ENCODE measurements around the gene TLK2. TPM values are rescaled to one million over a fixed set of nuclear protein-coding genes. Genes with fewer than 3 reads are reported as not detected.
A peak's percentile ranks its signal among the peaks of the same experiment; 100 is the strongest.
"Not testable (repeated sequence)": the region's sequence is repeated elsewhere in the genome, so short reads cannot be mapped to it uniquely, and the experiment has no call there.

Gene TLK2
- total and polyA plus RNA-seq, 2 experiments from 2014 or later = 19.6 to 56.1 TPM

- not testable (repeated sequence) for H4K20me1 ChIP-seq (replicated peaks; ENCODE audit: insufficient read depth); H3K27me3 ChIP-seq (ENCODE audit: insufficient read depth); H3K27me3 Mint-ChIP-seq (ENCODE audit: insufficient read depth, low read depth, poor library complexity); H3K9me2 ChIP-seq (ENCODE audit: insufficient read depth); H2AFZ ChIP-seq; H3F3A ChIP-seq (replicated peaks; ENCODE audit: low read depth); DNase-seq (ENCODE audit: low spot score); H3K36me3 ChIP-seq (ENCODE audit: insufficient read depth); H3K9me3 Mint-ChIP-seq
- Histone ChIP-seq H3K4me1 (ENCODE audit: insufficient read depth) (peaks cover 34% of the 10 kb centered on the region), H3K4me3 (peak overlapping the region; percentile 21), H3K79me2 (replicated peaks; ENCODE audit: insufficient read depth) (peaks cover 37% of the 10 kb centered on the region), H3K27ac (ENCODE audit: low read depth) (peak overlapping the region; percentile 72), H3K4me2 (peak overlapping the region; percentile 50; the same call in 1 of the 2 replicates)
- Mint-ChIP-seq H3K4me3 (peak overlapping the region; percentile 27; the same call in 2 of the 3 replicates), H3K36me3 (ENCODE audit: low read depth) (peaks cover 38% of the 10 kb centered on the region; the same call in 2 of the 3 replicates), H3K4me1 (peaks cover 52% of the 10 kb centered on the region), H3K27ac (peak overlapping the region; percentile 93)
- ATAC-seq = peak; percentile 71
- peak; percentile 84 for TF ChIP-seq NANOG (IDR thresholded peaks at IDR 0.05; ENCODE audit: borderline replicate concordance)
Measured at GRCh38 chr17:62543278-62543775, 64.7 kb downstream of the TLK2 start.

DNA sequence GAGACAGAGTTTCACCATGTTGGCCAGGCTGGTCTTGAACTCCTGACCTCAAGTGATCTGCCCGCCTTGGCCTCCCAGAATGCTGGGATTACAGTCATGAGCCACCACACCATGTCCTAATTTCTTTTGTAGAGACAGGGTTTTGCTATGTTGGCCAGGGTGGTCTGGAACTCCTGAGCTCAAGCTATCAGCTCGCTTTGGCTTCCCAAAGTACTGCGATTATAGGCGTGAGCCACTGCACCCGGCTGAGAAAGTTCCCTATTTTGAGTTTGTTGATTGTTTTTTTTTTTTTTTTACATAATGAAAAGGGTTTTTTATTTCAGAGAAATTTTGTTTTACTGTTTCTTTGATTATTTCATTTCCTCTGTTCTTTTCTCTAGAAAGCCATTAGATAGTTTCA, 67.4 kb downstream of the TLK2 start:
- H3K4me2 ChIP-seq; H2AFZ ChIP-seq; H3K4me3 Mint-ChIP-seq; H3F3A ChIP-seq (replicated peaks; ENCODE audit: low read depth); H3K36me3 ChIP-seq (ENCODE audit: insufficient read depth); H3K27me3 Mint-ChIP-seq (ENCODE audit: insufficient read depth, low read depth, poor library complexity); DNase-seq (ENCODE audit: low spot score); H3K27me3 ChIP-seq (ENCODE audit: insufficient read depth); H3K4me3 ChIP-seq; H3K9me2 ChIP-seq (ENCODE audit: insufficient read depth); ATAC-seq; H3K9me3 Mint-ChIP-seq; H4K20me1 ChIP-seq (replicated peaks; ENCODE audit: insufficient read depth): not testable (repeated sequence)
- Mint-ChIP-seq H3K27ac (peak overlapping the region; percentile 62; the same call in 1 of the 2 replicates), H3K36me3 (ENCODE audit: low read depth) (peaks cover 22% of the 10 kb centered on the region; the same call in 2 of the 3 replicates), H3K4me1 (peaks cover 42% of the 10 kb centered on the region)
- Histone ChIP-seq H3K79me2 (replicated peaks; ENCODE audit: insufficient read depth) (peaks cover 49% of the 10 kb centered on the region), H3K27ac (ENCODE audit: low read depth) (peak overlapping the region; percentile 75; the same call in 1 of the 2 replicates), H3K4me1 (ENCODE audit: insufficient read depth) (peaks cover 34% of the 10 kb centered on the region)

DNA sequence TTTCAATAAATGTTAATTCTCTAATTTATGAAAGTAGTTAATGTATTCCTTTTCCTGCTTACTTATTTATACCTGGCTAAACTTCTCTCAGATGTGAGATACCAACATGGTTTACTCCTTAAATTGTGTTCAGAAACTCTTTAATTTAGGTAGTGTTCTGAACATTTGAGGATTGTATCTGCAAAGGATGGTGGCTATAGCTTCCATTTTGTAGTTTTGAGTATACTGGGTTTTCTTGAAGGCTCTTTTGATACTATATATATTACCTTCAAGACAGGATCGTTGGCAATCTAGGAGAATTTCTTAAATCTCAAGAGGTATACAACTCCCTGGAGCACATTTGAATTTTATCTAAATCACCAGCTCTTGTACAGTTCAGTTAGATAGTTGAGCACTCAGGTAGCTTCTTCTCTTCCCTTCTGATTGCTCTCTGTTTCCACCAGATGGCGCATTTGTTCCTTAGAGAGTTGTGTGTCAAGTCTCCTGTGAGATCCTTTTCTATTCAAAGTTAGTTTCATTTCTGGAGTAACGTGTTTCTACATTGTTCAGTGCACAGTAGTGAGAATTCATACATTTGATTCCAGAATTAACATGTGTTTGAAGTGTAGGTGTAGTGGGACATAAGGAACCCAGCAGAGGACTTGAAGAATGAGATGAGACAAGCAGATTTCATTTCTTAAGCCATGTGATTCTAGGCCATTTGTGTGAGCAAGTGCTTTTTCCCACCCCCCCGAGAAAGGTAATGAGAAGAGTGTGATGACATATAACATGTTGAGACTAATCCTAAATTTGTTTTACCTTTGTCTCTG, 74.4 kb downstream of the TLK2 start:
- not testable (repeated sequence) for DNase-seq (ENCODE audit: low spot score); H3K4me1 ChIP-seq (ENCODE audit: insufficient read depth); H3K27me3 Mint-ChIP-seq (ENCODE audit: insufficient read depth, low read depth, poor library complexity); H3K27ac Mint-ChIP-seq; H3K27ac ChIP-seq (ENCODE audit: low read depth); H3F3A ChIP-seq (replicated peaks; ENCODE audit: low read depth); H3K4me2 ChIP-seq; H3K4me3 Mint-ChIP-seq; H3K4me1 Mint-ChIP-seq; H4K20me1 ChIP-seq (replicated peaks; ENCODE audit: insufficient read depth); H3K4me3 ChIP-seq; H3K36me3 ChIP-seq (ENCODE audit: insufficient read depth); H3K9me2 ChIP-seq (ENCODE audit: insufficient read depth); H3K9me3 Mint-ChIP-seq; H3K27me3 ChIP-seq (ENCODE audit: insufficient read depth); H2AFZ ChIP-seq
- peak; percentile 78 for ATAC-seq
- H3K79me2 ChIP-seq (replicated peaks; ENCODE audit: insufficient read depth) = peaks cover 38% of the 10 kb centered on the region
- H3K36me3 Mint-ChIP-seq (ENCODE audit: low read depth) = peaks cover 12% of the 10 kb centered on the region; the same call in 2 of the 3 replicates
- peak; percentile 49 to 63 for TF ChIP-seq CTCF (conservative IDR thresholded peaks at IDR 0.05; ENCODE audit: low read depth in 2 of 2)

DNA sequence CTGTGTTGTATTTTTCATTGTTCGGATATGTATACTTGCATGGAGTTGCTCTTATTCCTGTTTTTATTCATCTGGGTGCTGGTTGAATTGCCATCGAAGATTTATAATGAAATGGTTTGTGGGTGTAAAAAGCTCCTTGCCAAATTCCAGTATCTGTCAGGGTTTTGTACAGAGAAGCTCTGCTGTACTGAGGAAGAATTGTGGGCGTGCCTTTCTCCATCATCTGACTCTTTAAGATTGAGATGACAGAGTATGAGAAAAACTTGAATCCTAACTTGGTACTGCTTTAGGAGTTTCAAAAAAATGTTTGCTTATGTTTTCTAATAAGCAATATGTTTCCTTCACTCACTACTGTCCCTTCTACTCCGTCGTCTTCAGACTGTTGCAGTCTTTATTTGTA, 78.9 kb downstream of the TLK2 start:
- not testable (repeated sequence) for H3K4me2 ChIP-seq; H3K4me1 Mint-ChIP-seq; H3K27me3 ChIP-seq (ENCODE audit: insufficient read depth); H2AFZ ChIP-seq; H3F3A ChIP-seq (replicated peaks; ENCODE audit: low read depth); H3K27me3 Mint-ChIP-seq (ENCODE audit: insufficient read depth, low read depth, poor library complexity); H3K9me2 ChIP-seq (ENCODE audit: insufficient read depth); H3K9me3 Mint-ChIP-seq; H4K20me1 ChIP-seq (replicated peaks; ENCODE audit: insufficient read depth); DNase-seq (ENCODE audit: low spot score); H3K4me3 ChIP-seq; H3K4me3 Mint-ChIP-seq; H3K27ac Mint-ChIP-seq; ATAC-seq
- Histone ChIP-seq H3K79me2 (replicated peaks; ENCODE audit: insufficient read depth) (peaks cover 21% of the 10 kb centered on the region; the same call in 1 of the 2 replicates), H3K27ac (ENCODE audit: low read depth) (peak overlapping the region; percentile 69; the same call in 1 of the 2 replicates), H3K36me3 (ENCODE audit: insufficient read depth) (peaks cover 16% of the 10 kb centered on the region), H3K4me1 (ENCODE audit: insufficient read depth) (peaks cover 11% of the 10 kb centered on the region)
- peaks cover 30% of the 10 kb centered on the region; the same call in 2 of the 3 replicates for H3K36me3 Mint-ChIP-seq (ENCODE audit: low read depth)

DNA sequence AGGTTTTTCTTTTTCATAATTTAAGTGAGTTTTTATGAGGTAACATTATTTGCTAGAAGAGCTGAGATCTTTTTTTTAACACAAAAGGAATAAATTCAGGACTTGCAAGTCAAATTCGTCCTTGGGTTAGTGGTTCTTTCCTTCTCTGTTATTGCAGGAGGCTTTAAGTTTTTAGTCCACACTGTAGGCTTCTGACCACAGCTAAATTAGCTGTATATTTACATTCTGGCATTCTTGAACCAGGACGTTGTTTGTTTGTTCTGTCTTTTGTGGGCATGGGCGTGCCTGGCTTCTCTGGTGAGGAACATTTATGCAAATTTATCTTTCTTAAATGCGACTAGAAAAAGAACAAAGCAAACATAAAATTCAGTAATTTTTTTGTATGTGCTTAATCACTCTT, 80.3 kb downstream of the TLK2 start:
- not testable (repeated sequence) for H3K27me3 ChIP-seq (ENCODE audit: insufficient read depth); H3K27me3 Mint-ChIP-seq (ENCODE audit: insufficient read depth, low read depth, poor library complexity); H2AFZ ChIP-seq; DNase-seq (ENCODE audit: low spot score); H3K4me1 ChIP-seq (ENCODE audit: insufficient read depth); H3K9me3 Mint-ChIP-seq; H3K9me2 ChIP-seq (ENCODE audit: insufficient read depth); H3K4me3 ChIP-seq; H4K20me1 ChIP-seq (replicated peaks; ENCODE audit: insufficient read depth); ATAC-seq; H3K4me2 ChIP-seq; H3K27ac Mint-ChIP-seq; H3K4me1 Mint-ChIP-seq; H3K4me3 Mint-ChIP-seq; H3F3A ChIP-seq (replicated peaks; ENCODE audit: low read depth)
- peaks cover 37% of the 10 kb centered on the region; the same call in 2 of the 3 replicates for H3K36me3 Mint-ChIP-seq (ENCODE audit: low read depth)
- H3K27ac ChIP-seq (ENCODE audit: low read depth) = peak overlapping the region; percentile 51
- peaks cover 18% of the 10 kb centered on the region for H3K36me3 ChIP-seq (ENCODE audit: insufficient read depth)
- peaks cover 14% of the 10 kb centered on the region; the same call in 1 of the 2 replicates for H3K79me2 ChIP-seq (replicated peaks; ENCODE audit: insufficient read depth)
